K562 treated with DMSO at 1 percent for 4 hours (cell line): ENCODE measurements around the gene OR10D3. TPM values are rescaled to one million over a fixed set of nuclear protein-coding genes. Genes with fewer than 3 reads are reported as not detected.

Experiments
- total RNA-seq: library from RNA; unstranded; fragments of 300-600 nt; gene quantifications from 2 replicates; pipeline ENCODE4 v1.2.3, GENCODE V29; 2022; ENCODE audit not compliant: insufficient read depth

The OR10D3 gene
- not detected in 2 replicates for total RNA-seq

GRCh38 chr11:124183068-124183467 is at the start of gene OR10D3:
TSS of gene OR10D3 (plus strand) at chr11:124183345. CDS start at chr11:124185270, 1,925 bp downstream.

Other genes starting within 250 kb of the OR10D3 start
- gene OR4D5, start 243.7 kb upstream of the OR10D3 start, total RNA-seq = not detected in 2 replicates
- gene OR6T1, start 239.5 kb upstream of the OR10D3 start, total RNA-seq = not detected in 2 replicates
- not detected in 2 replicates for gene OR10S1, start 205.6 kb upstream of the OR10D3 start, total RNA-seq
- gene OR10G6, start 188.2 kb upstream of the OR10D3 start, total RNA-seq = not detected in 2 replicates
- not detected in 2 replicates for gene OR10G4, start 170.3 kb upstream of the OR10D3 start, total RNA-seq
- gene OR10G9, start 160.3 kb upstream of the OR10D3 start, total RNA-seq = not detected in 2 replicates
- gene OR10G8, start 156.5 kb upstream of the OR10D3 start, total RNA-seq = not detected in 2 replicates
- gene OR10G7, start 142.0 kb upstream of the OR10D3 start, total RNA-seq = not detected in 2 replicates
- gene VWA5A, start 67.9 kb upstream of the OR10D3 start, total RNA-seq = 11.6 and 13.9 TPM in 2 replicates
- gene OR8G1, start 57.8 kb downstream of the OR10D3 start, total RNA-seq = not detected in 2 replicates
- gene OR8G5, start 73.0 kb downstream of the OR10D3 start, total RNA-seq = 3.7 and 4.1 TPM in 2 replicates
- gene OR8D1, start 130.6 kb downstream of the OR10D3 start, total RNA-seq = 0.06 TPM in 1 of 2 replicates, not detected in the other
- not detected in 2 replicates for gene OR8D2, start 136.9 kb downstream of the OR10D3 start, total RNA-seq
- not detected in 2 replicates for gene OR8B2, start 201.2 kb downstream of the OR10D3 start, total RNA-seq
- gene OR8B3, start 215.7 kb downstream of the OR10D3 start, total RNA-seq = not detected in 2 replicates
- not detected in 2 replicates for gene OR8B4, start 241.5 kb downstream of the OR10D3 start, total RNA-seq